GM12878 (cell line): ENCODE measurements around the gene LY6G5C. TPM values are rescaled to one million over a fixed set of nuclear protein-coding genes. Genes with fewer than 3 reads are reported as not detected.

ENCODE experiments used
- ATAC-seq: fragments of 200-7000 bp; cut with Tn5 transposase; 3 replicates; pipeline ENCODE4 v1.9.1; 2020; ENCODE audit warnings: mild to moderate bottlenecking, moderate library complexity
- BruUV-seq: library from RNA; stranded (reverse); fragments of 400-500 nt; replicated peaks from 2 replicates; lab custom pipeline; 2021; lab: Mats Ljungman, UMichigan
- CTCF ChIA-PET: fragments of 300-600 bp; sonication (Branson Sonifier 250); formaldehyde crosslinking; extraction: SDS; loops from one replicate; lab custom pipeline; 2021; ENCODE audit warnings: inconsistent platforms; lab: Yijun Ruan, JAX
- POLR2A ChIA-PET: fragments of 350-600 bp; formaldehyde crosslinking; extraction: SDS; loops from one replicate; lab custom pipeline; 2021; ENCODE audit warnings: inconsistent platforms; lab: Charles Lee
- RAD21 ChIA-PET: fragments of 300-600 bp; sonication (Branson Sonifier 250); formaldehyde crosslinking; loops from one replicate; lab custom pipeline; 2023; ENCODE audit warnings: antibody characterized with exemption; ENCODE audit not compliant: unreplicated experiment; lab: Charles Lee
- SMC1A ChIA-PET: fragments of 300-600 bp; sonication (Branson Sonifier 250); formaldehyde crosslinking; loops from one replicate; lab custom pipeline; 2023; ENCODE audit not compliant: unreplicated experiment, uncharacterized antibody; lab: Charles Lee
- DNase-seq: peaks from one replicate; pipeline ENCODE4 v3.0.0-alpha.2; 2011; ENCODE audit warnings: low read depth, low spot score
- FAIRE-seq: peaks from 3 replicates; lab custom pipeline; 2011; peaks lifted over from hg19 to GRCh38; lab: Jason Lieb, UNC
- H2AFZ ChIP-seq: 2 replicates; pipeline ENCODE4 v1.6.0; 2011; ENCODE audit warnings: low read depth, low read length, control low read depth; ENCODE audit not compliant: control insufficient read depth
- H3K27ac ChIP-seq: 2 replicates; pipeline ENCODE4 v1.5.1; 2011; ENCODE audit warnings: control low read depth; ENCODE audit not compliant: control insufficient read depth, insufficient read depth
- H3K27me3 ChIP-seq, 2 experiments: replicated peaks in 1 of 2; 2 replicates each; pipeline versions ENCODE4 v1.6.0 to v1.6.1; 2011; ENCODE audit warnings: low read length in 1 of 2; ENCODE audit not compliant: control insufficient read depth in 2 of 2, insufficient read depth in 2 of 2
- H3K36me3 ChIP-seq, 2 experiments: 2 replicates each; pipeline ENCODE4 v1.5.1; 2011; ENCODE audit warnings: low read length in 1 of 2; ENCODE audit not compliant: control insufficient read depth in 2 of 2, insufficient read depth in 2 of 2
- H3K4me1 ChIP-seq: 2 replicates; pipeline ENCODE4 v1.6.1; 2011; ENCODE audit warnings: mild to moderate bottlenecking, low read length, moderate library complexity, mixed read lengths; ENCODE audit not compliant: control insufficient read depth, insufficient read depth
- H3K4me2 ChIP-seq: 2 replicates; pipeline ENCODE4 v1.6.0; 2011; ENCODE audit warnings: control low read depth; ENCODE audit not compliant: control insufficient read depth, insufficient read depth
- H3K4me3 ChIP-seq: fragments of 200-600 bp; sonication (generic); 2 replicates; pipeline ENCODE4 v1.5.1; 2016
- H3K79me2 ChIP-seq: 2 replicates; pipeline ENCODE4 v1.6.0; 2011; ENCODE audit warnings: low read length; ENCODE audit not compliant: control insufficient read depth, insufficient read depth
- H3K9ac ChIP-seq: 2 replicates; pipeline ENCODE4 v1.8.0; 2011; ENCODE audit warnings: low read length, control low read depth, mixed read lengths; ENCODE audit not compliant: control insufficient read depth, insufficient read depth
- H3K9me3 ChIP-seq: replicated peaks from 3 replicates; pipeline ENCODE4 v1.5.1; 2011; ENCODE audit warnings: mild to moderate bottlenecking, low read length; ENCODE audit not compliant: control insufficient read depth, insufficient read depth
- H4K20me1 ChIP-seq: 2 replicates; pipeline ENCODE4 v1.6.0; 2011; ENCODE audit not compliant: control insufficient read depth, insufficient read depth
- CBX5 ChIP-seq: sonication (generic); IDR thresholded peaks from 2 replicates; pipeline ENCODE4 v1.6.1; 2016; ENCODE audit warnings: low read depth, moderate library complexity, mild to moderate bottlenecking, inconsistent platforms
- E2F4 ChIP-seq: IDR thresholded peaks from 2 replicates; pipeline ENCODE4 v1.6.1; 2012; ENCODE audit warnings: low read depth, low read length, improper control_type of control experiment
- E2F8 ChIP-seq: fragments of 450-650 bp; IDR thresholded peaks from 2 replicates; pipeline ENCODE4 v1.6.1; 2018; ENCODE audit warnings: mild to moderate bottlenecking, low read depth, moderate library complexity; ENCODE audit not compliant: partially characterized antibody
- FOS ChIP-seq: IDR thresholded peaks from 3 replicates; pipeline ENCODE4 v1.6.1; 2011; ENCODE audit warnings: borderline replicate concordance; ENCODE audit not compliant: insufficient read length; ENCODE audit errors: extremely low read depth
- FOXK2 ChIP-seq: fragments of 450-650 bp; IDR thresholded peaks from 2 replicates; pipeline ENCODE4 v1.6.1; 2017; ENCODE audit warnings: mild to moderate bottlenecking, moderate library complexity
- GATAD2B ChIP-seq: fragments of 450-650 bp; conservative IDR thresholded peaks from 2 replicates; pipeline ENCODE4 v1.6.1; 2017; ENCODE audit warnings: low read depth, mild to moderate bottlenecking, moderate library complexity
- IKZF2 ChIP-seq, 2 experiments: fragments of 450-650 bp; IDR thresholded peaks; 2 replicates each; pipeline ENCODE4 v1.6.1; 2017; ENCODE audit warnings: mild to moderate bottlenecking in 2 of 2, moderate library complexity in 2 of 2
- KLF5 ChIP-seq: fragments of 450-650 bp; IDR thresholded peaks from 2 replicates; pipeline ENCODE4 v1.6.1; 2014; ENCODE audit warnings: mild to moderate bottlenecking; ENCODE audit not compliant: partially characterized antibody
- LARP7 ChIP-seq: fragments of 450-650 bp; IDR thresholded peaks from 2 replicates; pipeline ENCODE4 v1.6.1; 2017; ENCODE audit warnings: mild to moderate bottlenecking
- NKRF ChIP-seq: fragments of 450-650 bp; conservative IDR thresholded peaks from 2 replicates; pipeline ENCODE4 v1.6.1; 2017; ENCODE audit warnings: mild to moderate bottlenecking, moderate library complexity
- POU2F2 ChIP-seq: IDR thresholded peaks from 3 replicates; pipeline ENCODE4 v1.6.1; 2011; ENCODE audit warnings: low read depth, mild to moderate bottlenecking, low read length, borderline replicate concordance
- RAD21 ChIP-seq: IDR thresholded peaks from 2 replicates; pipeline ENCODE4 v1.6.1; 2011; ENCODE audit warnings: mild to moderate bottlenecking, low read depth, low read length, moderate library complexity; ENCODE audit not compliant: insufficient read depth
- RUNX3 ChIP-seq: IDR thresholded peaks from 2 replicates; pipeline ENCODE4 v1.6.1; 2012; ENCODE audit warnings: low read length, inconsistent platforms
- SMARCA5 ChIP-seq: fragments of 450-650 bp; IDR thresholded peaks from 2 replicates; pipeline ENCODE4 v1.6.1; 2017; ENCODE audit warnings: mild to moderate bottlenecking
- ZBED1 ChIP-seq: IDR thresholded peaks from 2 replicates; pipeline ENCODE4 v1.6.1; 2016; ENCODE audit warnings: borderline replicate concordance
- WGBS: methylation state at CpG from one replicate; pipeline ENCODE4 v1.1.6; 2016; ENCODE audit warnings: low lambda C conversion rate; ENCODE audit not compliant: insufficient replicate concordance, insufficient coverage; ENCODE audit errors: missing lambda C conversion rate; 5-methylcytosine and 5-hydroxymethylcytosine counted together
- in situ Hi-C: fragments of 300-500 bp; cut with MboI; formaldehyde crosslinking; loops from 9 replicates; pipeline ENCODE4 v1.14.3; 2018; ENCODE audit warnings: mixed read lengths
- intact Hi-C: fragments of 100-400 bp; cut with micrococcal nuclease; formaldehyde crosslinking; loops from one replicate; pipeline ENCODE4 v1.14.2; 2022; ENCODE audit not compliant: unreplicated experiment
- polyA plus RNA-seq, 11 experiments: library from polyadenylated mRNA; depleted of rRNA in 4 of 11; unstranded in 6 of 11; stranded (reverse) in 5 of 11; fragments of >200 nt; fragmentation: Nextera tagmentation in 4 of 11; fragmentation: Illumina TruSeq in 1 of 11; extraction: Ambion mirVana in 4 of 11; extraction: Trizol in 1 of 11; gene quantifications; 1 replicate in 1 of 11; 2 replicates in 10 of 11; pipeline versions ENCODE4 v1.2.1 to v1.2.3, GENCODE V29; 2011 to 2016; ENCODE audit warnings: inconsistent platforms in 2 of 11, missing spikeins in 2 of 11, low read depth in 1 of 11
- total RNA-seq, 4 experiments: library from RNA; depleted of rRNA in 3 of 4; stranded (reverse); fragments of >200 nt in 3 of 4; fragmentation: Illumina TruSeq in 1 of 4; extraction: Trizol in 1 of 4; gene quantifications; 2 replicates each; pipeline versions ENCODE4 v1.2.1 to v1.2.3, GENCODE V29; 2013 to 2021

Gene LY6G5C
- total and polyA plus RNA-seq, 10 of the 15 experiments (the other 5 are each of a cell fraction or from before 2014, with no cell fraction given), result 0.76 to 6.1 (median 1.7) TPM

DNA sequence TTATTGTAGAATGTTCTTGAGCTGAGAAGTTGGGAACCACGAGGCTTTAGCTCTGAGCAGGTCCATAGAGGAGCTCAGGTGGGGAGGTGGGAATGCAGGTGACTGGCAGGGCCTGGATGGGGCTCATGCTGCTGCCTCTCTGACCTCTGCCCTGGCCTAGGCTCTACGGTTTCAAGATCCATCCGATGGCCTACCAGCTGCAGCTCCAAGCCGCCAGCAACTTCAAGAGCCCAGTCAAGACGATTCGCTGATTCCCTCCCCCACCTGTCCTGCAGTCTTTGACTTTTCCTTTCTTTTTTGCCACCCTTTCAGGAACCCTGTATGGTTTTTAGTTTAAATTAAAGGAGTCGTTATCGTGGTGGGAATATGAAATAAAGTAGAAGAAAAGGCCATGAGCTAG is 11.2 kb downstream of the LY6G5C start, which contains the start of gene LY6G5B (continued):
- no peak for TF ChIP-seq KLF5
- TF ChIP-seq CBX5, result no peak
- TF ChIP-seq E2F4, result no peak
- TF ChIP-seq RAD21, result no peak
- no peak for TF ChIP-seq RUNX3
- no peak for TF ChIP-seq LARP7
- no peak for TF ChIP-seq POU2F2
- no peak for TF ChIP-seq FOS
- TF ChIP-seq ZBED1, result no peak

DNA sequence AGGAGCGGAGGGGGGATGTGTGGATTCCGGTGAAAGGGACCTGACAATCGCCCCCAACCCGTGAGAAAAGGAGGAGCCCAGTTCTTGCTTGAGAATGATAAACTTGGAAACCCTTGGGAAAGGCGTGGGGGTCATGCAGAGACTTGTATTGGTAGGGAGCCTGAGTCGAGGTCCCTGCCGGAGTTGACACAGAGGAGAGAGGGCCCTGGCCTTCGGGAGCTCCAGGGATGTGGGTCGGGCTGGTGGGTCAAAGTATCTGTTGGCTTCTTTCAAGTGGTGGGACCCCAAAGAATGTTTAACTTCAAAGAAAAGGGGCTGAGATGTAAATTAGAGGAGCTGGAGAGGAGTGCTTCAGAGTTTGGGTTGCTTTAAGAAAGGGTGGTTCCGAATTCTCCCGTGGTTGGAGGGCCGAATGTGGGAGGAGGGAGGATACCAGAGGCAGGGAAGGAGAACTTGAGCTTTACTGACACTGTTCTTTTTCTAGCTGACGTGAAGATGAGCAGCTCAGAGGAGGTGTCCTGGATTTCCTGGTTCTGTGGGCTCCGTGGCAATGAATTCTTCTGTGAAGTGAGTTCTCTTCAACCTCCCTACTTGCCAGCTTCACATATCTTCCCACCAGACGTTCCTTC is 14.4 kb downstream of the LY6G5C start:
- POLR2A ChIA-PET, result interaction anchor here (0.5 to 1.4 kb wide), 7 partner anchors 8 to 305 kb away, joined by 3 to 7 read pairs (median 4); partner anchors contain the start of genes BAG6 and DXO
- Histone ChIP-seq H3K9ac (peak overlapping the region; percentile 97), H2AFZ (peak overlapping the region; percentile 77; the same call in 1 of the 2 replicates), H3K27me3 (no peaks in the 10 kb centered on the region), H3K4me1 (peaks cover 32% of the 10 kb centered on the region), H3K36me3 (peaks cover 18 to 39% of the 10 kb centered on the region in 2 experiments), H3K27ac (peak overlapping the region; percentile 94), H4K20me1 (no peaks in the 10 kb centered on the region), H3K9me3 (no peaks in the 10 kb centered on the region), H3K79me2 (peaks cover 51% of the 10 kb centered on the region), H3K4me3 (peak overlapping the region; percentile 93), H3K4me2 (peak overlapping the region; percentile 95)
- SMC1A ChIA-PET, result interaction anchor here (0.7 to 1.1 kb wide), 3 partner anchors 10 to 44 kb away, joined by 3 read pairs; no protein-coding TSS in a partner anchor
- intact Hi-C loops, result loop anchor here (5.0 kb wide), 2 partner anchors 71 to 166 kb away; partner anchors contain the start of gene CLIC1
- 2% methylated on average over 15 of the region's 15 CpGs for WGBS
- FAIRE-seq (peak; percentile 52), DNase-seq (no peak), ATAC-seq (no peak)
- in situ Hi-C loops, result no loop called here
- CTCF ChIA-PET, result interaction anchor here (0.9 to 1.6 kb wide), 2 partner anchors 68 to 165 kb away, joined by 3 to 9 read pairs; no protein-coding TSS in a partner anchor
- RAD21 ChIA-PET, result interaction anchor here (1.6 kb wide), 1 partner anchor 13 kb away, joined by 3 read pairs; no protein-coding TSS in a partner anchor
- no TSS peak for BruUV-seq
- TF ChIP-seq E2F8 (no peak), GATAD2B (peak; percentile 13; the same call in 1 of the 2 replicates), FOXK2 (0 out of 2 replicates have a peak, but pooled peaks have one; percentile 7), SMARCA5 (peak; percentile 40; the same call in 1 of the 2 replicates), NKRF (0 out of 2 replicates have a peak, but pooled peaks have one; percentile 37), IKZF2 (IDR thresholded peaks at IDR 0.05) (0 out of 4 replicates have a peak, but pooled peaks have one; percentile 16 to 25)
